ENCODE measurements around the gene ABCC6. TPM values are rescaled to one million over a fixed set of nuclear protein-coding genes. Genes with fewer than 3 reads are reported as not detected.
A peak's percentile ranks its signal among the peaks of the same experiment; 100 is the strongest.
"Not testable (repeated sequence)": the region's sequence is repeated elsewhere in the genome, so short reads cannot be mapped to it uniquely, and the experiment has no call there.

The ABCC6 gene
- polyA plus RNA-seq, 1 donor: 88.3 TPM

DNA sequence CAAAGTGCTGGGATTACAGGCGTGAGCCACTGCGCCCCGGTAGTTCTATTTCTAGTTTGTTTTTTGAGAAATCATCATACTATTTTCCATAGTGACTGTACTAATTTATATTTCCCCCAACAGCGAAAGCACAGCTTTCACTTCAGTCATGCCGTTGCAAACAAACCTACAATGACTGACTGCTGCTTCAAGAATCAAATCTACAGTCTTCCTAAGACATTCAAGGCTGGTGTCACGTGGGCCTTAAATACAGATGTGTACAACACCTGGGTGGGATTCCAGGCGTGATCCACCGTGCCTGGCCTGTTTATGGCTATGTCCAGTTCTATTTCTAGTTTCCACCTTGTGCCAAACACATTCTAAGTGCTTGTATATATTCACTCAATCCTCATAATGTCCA lies 72.0 kb downstream of the ABCC6 start:
- H3K27me3 ChIP-seq (ENCODE audit: control insufficient read depth, insufficient read depth, low read length): no peaks in the 10 kb centered on the region
- no peaks in the 10 kb centered on the region for H3K9me3 ChIP-seq (ENCODE audit: control insufficient read depth, low read depth, low read length)
- 100% methylated on average over 2 of the region's 8 CpGs for WGBS (ENCODE audit: insufficient coverage, low lambda C conversion rate)
- peaks cover 49% of the 10 kb centered on the region for H3K36me3 ChIP-seq (ENCODE audit: control insufficient read depth, insufficient read depth, low read length)
- H3K4me1 ChIP-seq (ENCODE audit: control insufficient read depth, insufficient read depth, low read length): no peaks in the 10 kb centered on the region
- DNase-seq: no peak
- H3K4me3 ChIP-seq (ENCODE audit: low read length): no peak overlapping the region
- H3K27ac ChIP-seq (ENCODE audit: low read length): no peak overlapping the region

GRCh38 chr16:16150878-16151152 lies 72.5 kb downstream of the ABCC6 start:
- Histone ChIP-seq H3K36me3 (ENCODE audit: control insufficient read depth, insufficient read depth, low read length) (peaks cover 45% of the 10 kb centered on the region), H3K4me1 (ENCODE audit: control insufficient read depth, insufficient read depth, low read length) (no peaks in the 10 kb centered on the region), H3K27ac (ENCODE audit: low read length) (no peak overlapping the region), H3K27me3 (ENCODE audit: control insufficient read depth, insufficient read depth, low read length) (no peaks in the 10 kb centered on the region), H3K4me3 (ENCODE audit: low read length) (no peak overlapping the region), H3K9me3 (ENCODE audit: control insufficient read depth, low read depth, low read length) (no peaks in the 10 kb centered on the region)
- 100% methylated on average over 1 of the region's 4 CpGs for WGBS (ENCODE audit: insufficient coverage, low lambda C conversion rate)
- DNase-seq: no peak

- H3K4me1 ChIP-seq (ENCODE audit: control insufficient read depth, insufficient read depth, low read length): no peaks in the 10 kb centered on the region
- peak overlapping the region; percentile 48 for H3K27ac ChIP-seq (ENCODE audit: low read length)
- no CpG with 5 or more reads among the region's 28 CpGs for WGBS (ENCODE audit: insufficient coverage, low lambda C conversion rate)
- H3K4me3 ChIP-seq (ENCODE audit: low read length): no peak overlapping the region
- DNase-seq: peak; percentile 33 to 56
- peaks cover 40% of the 10 kb centered on the region for H3K36me3 ChIP-seq (ENCODE audit: control insufficient read depth, insufficient read depth, low read length)
- no peaks in the 10 kb centered on the region for H3K27me3 ChIP-seq (ENCODE audit: control insufficient read depth, insufficient read depth, low read length)
- no peaks in the 10 kb centered on the region for H3K9me3 ChIP-seq (ENCODE audit: control insufficient read depth, low read depth, low read length)
Observed at GRCh38 chr16:16150117-16150877, 73.0 kb downstream of the ABCC6 start.

- Histone ChIP-seq H3K27ac (ENCODE audit: low read length) (peak overlapping the region; percentile 48), H3K27me3 (ENCODE audit: control insufficient read depth, insufficient read depth, low read length) (no peaks in the 10 kb centered on the region), H3K36me3 (ENCODE audit: control insufficient read depth, insufficient read depth, low read length) (peaks cover 37% of the 10 kb centered on the region), H3K9me3 (ENCODE audit: control insufficient read depth, low read depth, low read length) (no peaks in the 10 kb centered on the region), H3K4me1 (ENCODE audit: control insufficient read depth, insufficient read depth, low read length) (no peaks in the 10 kb centered on the region), H3K4me3 (ENCODE audit: low read length) (no peak overlapping the region)
- no peak for DNase-seq
- WGBS (ENCODE audit: insufficient coverage, low lambda C conversion rate): no CpG with 5 or more reads among the region's 10 CpGs
Observed at GRCh38 chr16:16149710-16150116, 73.6 kb downstream of the ABCC6 start.

- no peak overlapping the region for H3K27ac ChIP-seq (ENCODE audit: low read length)
- no CpG with 5 or more reads among the region's 9 CpGs for WGBS (ENCODE audit: insufficient coverage, low lambda C conversion rate)
- no peak for DNase-seq
- H3K36me3 ChIP-seq (ENCODE audit: control insufficient read depth, insufficient read depth, low read length): peaks cover 35% of the 10 kb centered on the region
- H3K27me3 ChIP-seq (ENCODE audit: control insufficient read depth, insufficient read depth, low read length): no peaks in the 10 kb centered on the region
- no peak overlapping the region for H3K4me3 ChIP-seq (ENCODE audit: low read length)
- H3K9me3 ChIP-seq (ENCODE audit: control insufficient read depth, low read depth, low read length): no peaks in the 10 kb centered on the region
- H3K4me1 ChIP-seq (ENCODE audit: control insufficient read depth, insufficient read depth, low read length): no peaks in the 10 kb centered on the region
Observed at GRCh38 chr16:16148755-16149154, 74.5 kb downstream of the ABCC6 start.

DNA sequence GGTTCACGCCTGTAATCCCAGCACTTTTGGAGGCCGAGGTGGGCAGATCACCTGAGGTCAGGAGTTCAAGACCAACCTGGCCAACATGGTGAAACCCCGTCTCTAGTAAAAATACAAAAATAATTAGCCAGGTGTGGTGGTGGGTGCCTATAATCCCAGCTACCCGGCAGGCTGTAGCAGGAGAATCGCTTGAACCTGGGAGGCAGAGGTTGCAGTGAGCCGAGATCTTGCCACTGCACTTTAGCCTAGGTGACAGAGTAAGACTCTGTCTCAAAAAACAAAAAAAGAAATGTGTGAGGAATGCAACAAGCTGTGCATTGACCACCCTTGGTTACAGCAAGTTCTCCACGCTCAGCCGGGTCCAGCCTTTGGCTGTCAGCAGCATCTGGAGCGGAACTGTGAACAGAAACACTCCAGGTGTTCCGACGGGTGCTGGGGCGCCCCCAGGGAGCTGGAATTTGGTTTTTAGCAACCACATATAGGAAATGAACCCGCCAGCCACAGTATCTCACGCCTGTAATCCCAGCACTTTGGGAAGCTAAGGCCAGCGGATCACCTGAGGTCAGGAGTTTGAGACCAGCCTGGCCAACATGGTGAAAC lies 75.2 kb downstream of the ABCC6 start:
- not testable (repeated sequence) for H3K27me3 ChIP-seq (ENCODE audit: control insufficient read depth, insufficient read depth, low read length); DNase-seq; H3K4me3 ChIP-seq (ENCODE audit: low read length); H3K27ac ChIP-seq (ENCODE audit: low read length); H3K4me1 ChIP-seq (ENCODE audit: control insufficient read depth, insufficient read depth, low read length); H3K9me3 ChIP-seq (ENCODE audit: control insufficient read depth, low read depth, low read length)
- WGBS (ENCODE audit: insufficient coverage, low lambda C conversion rate): no CpG with 5 or more reads among the region's 15 CpGs
- peaks cover 32% of the 10 kb centered on the region for H3K36me3 ChIP-seq (ENCODE audit: control insufficient read depth, insufficient read depth, low read length)

- Histone ChIP-seq H3K36me3 (ENCODE audit: control insufficient read depth, insufficient read depth, low read length) (peaks cover 31% of the 10 kb centered on the region), H3K4me1 (ENCODE audit: control insufficient read depth, insufficient read depth, low read length) (no peaks in the 10 kb centered on the region), H3K27me3 (ENCODE audit: control insufficient read depth, insufficient read depth, low read length) (no peaks in the 10 kb centered on the region), H3K27ac (ENCODE audit: low read length) (no peak overlapping the region), H3K4me3 (ENCODE audit: low read length) (no peak overlapping the region), H3K9me3 (ENCODE audit: control insufficient read depth, low read depth, low read length) (no peaks in the 10 kb centered on the region)
- no peak for DNase-seq
- no CpG with 5 or more reads among the region's 17 CpGs for WGBS (ENCODE audit: insufficient coverage, low lambda C conversion rate)
Observed at GRCh38 chr16:16147316-16147999, 75.8 kb downstream of the ABCC6 start.

- Histone ChIP-seq H3K4me3 (ENCODE audit: low read length) (no peak overlapping the region), H3K27me3 (ENCODE audit: control insufficient read depth, insufficient read depth, low read length) (no peaks in the 10 kb centered on the region), H3K36me3 (ENCODE audit: control insufficient read depth, insufficient read depth, low read length) (peaks cover 27% of the 10 kb centered on the region), H3K9me3 (ENCODE audit: control insufficient read depth, low read depth, low read length) (no peaks in the 10 kb centered on the region), H3K4me1 (ENCODE audit: control insufficient read depth, insufficient read depth, low read length) (no peaks in the 10 kb centered on the region), H3K27ac (ENCODE audit: low read length) (no peak overlapping the region)
- WGBS (ENCODE audit: insufficient coverage, low lambda C conversion rate): no CpG with 5 or more reads among the region's 14 CpGs
- no peak for DNase-seq
Observed at GRCh38 chr16:16146380-16147315, 76.6 kb downstream of the ABCC6 start.

- H3K4me1 ChIP-seq (ENCODE audit: control insufficient read depth, insufficient read depth, low read length): no peaks in the 10 kb centered on the region
- no peak for DNase-seq
- no peak overlapping the region for H3K27ac ChIP-seq (ENCODE audit: low read length)
- H3K36me3 ChIP-seq (ENCODE audit: control insufficient read depth, insufficient read depth, low read length): peaks cover 26% of the 10 kb centered on the region
- no peaks in the 10 kb centered on the region for H3K27me3 ChIP-seq (ENCODE audit: control insufficient read depth, insufficient read depth, low read length)
- H3K9me3 ChIP-seq (ENCODE audit: control insufficient read depth, low read depth, low read length): no peaks in the 10 kb centered on the region
- H3K4me3 ChIP-seq (ENCODE audit: low read length): no peak overlapping the region
- WGBS (ENCODE audit: insufficient coverage, low lambda C conversion rate): 60% methylated on average over 1 of the region's 5 CpGs
Observed at GRCh38 chr16:16145286-16145685, 78.0 kb downstream of the ABCC6 start.

- no CpG with 5 or more reads among the region's 5 CpGs for WGBS (ENCODE audit: insufficient coverage, low lambda C conversion rate)
- Histone ChIP-seq H3K27ac (ENCODE audit: low read length) (no peak overlapping the region), H3K4me3 (ENCODE audit: low read length) (no peak overlapping the region), H3K27me3 (ENCODE audit: control insufficient read depth, insufficient read depth, low read length) (no peaks in the 10 kb centered on the region), H3K4me1 (ENCODE audit: control insufficient read depth, insufficient read depth, low read length) (no peaks in the 10 kb centered on the region), H3K36me3 (ENCODE audit: control insufficient read depth, insufficient read depth, low read length) (peaks cover 17% of the 10 kb centered on the region), H3K9me3 (ENCODE audit: control insufficient read depth, low read depth, low read length) (no peaks in the 10 kb centered on the region)
- DNase-seq: no peak
Observed at GRCh38 chr16:16144416-16144815, 78.9 kb downstream of the ABCC6 start.

All from large intestine (tissue), 3 donors.